Measurements from ENCODE around the gene SMC1B.

SMC1B gene

DNA sequence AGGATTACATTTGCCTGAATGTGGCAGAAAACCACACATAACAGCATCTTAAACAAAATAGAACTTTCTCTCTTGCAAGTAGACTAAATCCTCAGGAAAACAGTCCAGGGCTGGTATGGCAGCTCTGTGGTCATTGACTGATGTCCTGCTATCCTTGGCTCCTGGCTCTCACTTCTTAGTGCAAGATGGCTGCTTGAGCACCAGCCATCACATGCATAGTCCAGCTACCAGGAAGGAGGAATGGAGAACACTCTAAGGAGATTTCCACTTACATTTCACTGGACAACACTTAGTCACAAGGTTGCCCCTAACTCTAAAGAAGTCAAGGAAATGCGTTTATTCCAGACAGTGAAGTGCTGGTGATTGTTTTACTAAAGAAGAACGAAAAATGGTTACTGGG is 13.7 kb upstream of the SMC1B start:
- TF ChIP-seq, protein P1, sequence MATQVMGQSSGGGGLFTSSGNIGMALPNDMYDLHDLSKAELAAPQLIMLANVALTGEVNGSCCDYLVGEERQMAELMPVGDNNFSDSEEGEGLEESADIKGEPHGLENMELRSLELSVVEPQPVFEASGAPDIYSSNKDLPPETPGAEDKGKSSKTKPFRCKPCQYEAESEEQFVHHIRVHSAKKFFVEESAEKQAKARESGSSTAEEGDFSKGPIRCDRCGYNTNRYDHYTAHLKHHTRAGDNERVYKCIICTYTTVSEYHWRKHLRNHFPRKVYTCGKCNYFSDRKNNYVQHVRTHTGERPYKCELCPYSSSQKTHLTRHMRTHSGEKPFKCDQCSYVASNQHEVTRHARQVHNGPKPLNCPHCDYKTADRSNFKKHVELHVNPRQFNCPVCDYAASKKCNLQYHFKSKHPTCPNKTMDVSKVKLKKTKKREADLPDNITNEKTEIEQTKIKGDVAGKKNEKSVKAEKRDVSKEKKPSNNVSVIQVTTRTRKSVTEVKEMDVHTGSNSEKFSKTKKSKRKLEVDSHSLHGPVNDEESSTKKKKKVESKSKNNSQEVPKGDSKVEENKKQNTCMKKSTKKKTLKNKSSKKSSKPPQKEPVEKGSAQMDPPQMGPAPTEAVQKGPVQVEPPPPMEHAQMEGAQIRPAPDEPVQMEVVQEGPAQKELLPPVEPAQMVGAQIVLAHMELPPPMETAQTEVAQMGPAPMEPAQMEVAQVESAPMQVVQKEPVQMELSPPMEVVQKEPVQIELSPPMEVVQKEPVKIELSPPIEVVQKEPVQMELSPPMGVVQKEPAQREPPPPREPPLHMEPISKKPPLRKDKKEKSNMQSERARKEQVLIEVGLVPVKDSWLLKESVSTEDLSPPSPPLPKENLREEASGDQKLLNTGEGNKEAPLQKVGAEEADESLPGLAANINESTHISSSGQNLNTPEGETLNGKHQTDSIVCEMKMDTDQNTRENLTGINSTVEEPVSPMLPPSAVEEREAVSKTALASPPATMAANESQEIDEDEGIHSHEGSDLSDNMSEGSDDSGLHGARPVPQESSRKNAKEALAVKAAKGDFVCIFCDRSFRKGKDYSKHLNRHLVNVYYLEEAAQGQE (IDR thresholded peaks at IDR 0.05; ENCODE audit: insufficient read depth in 1 of 2, low read depth in 2 of 2, low read length in 2 of 2) = no peak
- TF ChIP-seq FOXP2 (optimal IDR thresholded peaks at IDR 0.05; ENCODE audit: borderline replicate concordance, extremely low read depth, extremely low read length, insufficient read depth) (no peak), POLR2AphosphoS5 (IDR thresholded peaks at IDR 0.05; ENCODE audit: low read depth, low read length) (no peak), SIN3A (IDR thresholded peaks at IDR 0.05; ENCODE audit: borderline replicate concordance, insufficient read depth, low read length) (no peak)

GRCh38 chr22:45426387-45426786 is 13.0 kb upstream of the SMC1B start:
- TF ChIP-seq, protein P1 (IDR thresholded peaks at IDR 0.05; ENCODE audit: insufficient read depth in 1 of 2, low read depth in 2 of 2, low read length in 2 of 2) = no peak
- TF ChIP-seq TAF1 (IDR thresholded peaks at IDR 0.05; ENCODE audit: borderline replicate concordance, insufficient read depth, low read length) (no peak), SIN3A (IDR thresholded peaks at IDR 0.05; ENCODE audit: borderline replicate concordance, insufficient read depth, low read length) (no peak), FOXP2 (optimal IDR thresholded peaks at IDR 0.05; ENCODE audit: borderline replicate concordance, extremely low read depth, extremely low read length, insufficient read depth) (no peak)

- TF ChIP-seq TAF1 (IDR thresholded peaks at IDR 0.05; ENCODE audit: borderline replicate concordance, insufficient read depth, low read length) = no peak
- no peak for TF ChIP-seq POLR2AphosphoS5 (IDR thresholded peaks at IDR 0.05; ENCODE audit: low read depth, low read length)
- TF ChIP-seq, protein P1 (IDR thresholded peaks at IDR 0.05; ENCODE audit: insufficient read depth in 1 of 2, low read depth in 2 of 2, low read length in 2 of 2) = no peak
- no peak for TF ChIP-seq SIN3A (IDR thresholded peaks at IDR 0.05; ENCODE audit: borderline replicate concordance, insufficient read depth, low read length)
- no peak for TF ChIP-seq FOXP2 (optimal IDR thresholded peaks at IDR 0.05; ENCODE audit: borderline replicate concordance, extremely low read depth, extremely low read length, insufficient read depth)
These were observed 12.3 kb upstream of the SMC1B start for GRCh38 chr22:45425531-45426265.

GRCh38 chr22:45425101-45425500 is 11.7 kb upstream of the SMC1B start:
- TF ChIP-seq TAF1 (IDR thresholded peaks at IDR 0.05; ENCODE audit: borderline replicate concordance, insufficient read depth, low read length) (no peak), FOXP2 (optimal IDR thresholded peaks at IDR 0.05; ENCODE audit: borderline replicate concordance, extremely low read depth, extremely low read length, insufficient read depth) (no peak), POLR2AphosphoS5 (IDR thresholded peaks at IDR 0.05; ENCODE audit: low read depth, low read length) (no peak), SIN3A (IDR thresholded peaks at IDR 0.05; ENCODE audit: borderline replicate concordance, insufficient read depth, low read length) (no peak)
- TF ChIP-seq, protein P1 (IDR thresholded peaks at IDR 0.05; ENCODE audit: insufficient read depth in 1 of 2, low read depth in 2 of 2, low read length in 2 of 2) = no peak

Measured in PFSK-1 (cell line).